SU-DHL-6 (cell line): ENCODE results near the gene NSD1.

Experiments
- H2AFZ ChIP-seq: fragments of 200-600 bp; sonication (generic); 2 replicates; pipeline ENCODE4 v1.6.1; 2014; ENCODE audit warnings: low read depth, mild to moderate bottlenecking, moderate library complexity, mixed read lengths, antibody characterized with exemption, low read length; ENCODE audit not compliant: severe bottlenecking
- H3F3A ChIP-seq: fragments of 200-600 bp; shearing (Covaris generic); 2 replicates; pipeline ENCODE4 v1.6.0; 2016; ENCODE audit warnings: antibody characterized with exemption, mild to moderate bottlenecking; ENCODE audit not compliant: insufficient read depth
- H3K27ac ChIP-seq: fragments of 200-600 bp; sonication (generic); 2 replicates; pipeline ENCODE4 v1.5.1; 2016; ENCODE audit warnings: low read depth, mild to moderate bottlenecking, low read length, moderate library complexity, mixed read lengths
- H3K27me3 ChIP-seq: fragments of 200-600 bp; sonication (generic), shearing (Covaris generic); 2 replicates; pipeline ENCODE4 v1.6.0; 2014; ENCODE audit warnings: mild to moderate bottlenecking, low read length
- H3K36me3 ChIP-seq: fragments of 200-600 bp; sonication (generic); 2 replicates; pipeline ENCODE4 v1.6.1; 2014; ENCODE audit warnings: mild to moderate bottlenecking, low read length, mixed read lengths
- H3K4me2 ChIP-seq: fragments of 300-600, 200-600 bp; shearing (Covaris generic), sonication (generic); 2 replicates; pipeline ENCODE4 v1.6.0; 2014; ENCODE audit warnings: low read length, low read depth, mild to moderate bottlenecking; ENCODE audit not compliant: poor library complexity, severe bottlenecking
- H3K4me3 ChIP-seq: fragments of 200-600 bp; sonication (generic); 2 replicates; pipeline ENCODE4 v1.5.1; 2014; ENCODE audit warnings: antibody characterized with exemption, low read length, mild to moderate bottlenecking, mixed read lengths; ENCODE audit not compliant: insufficient read depth, poor library complexity, severe bottlenecking
- H3K79me2 ChIP-seq: fragments of 200-600 bp; sonication (generic); 2 replicates; pipeline ENCODE4 v1.6.1; 2014; ENCODE audit warnings: mild to moderate bottlenecking, low read length, moderate library complexity; ENCODE audit not compliant: insufficient read depth
- H3K9ac ChIP-seq: fragments of 200-600 bp; sonication (generic); 2 replicates; pipeline ENCODE4 v1.7.0; 2014; ENCODE audit warnings: mild to moderate bottlenecking, low read length
- H3K9me2 ChIP-seq: fragments of 200-600 bp; sonication (generic); replicated peaks from 2 replicates; pipeline ENCODE4 v1.6.1; 2014; ENCODE audit warnings: low read length; ENCODE audit not compliant: insufficient read depth
- H3K9me3 ChIP-seq: fragments of 200-600 bp; sonication (generic); 2 replicates; pipeline ENCODE4 v1.6.1; 2014; ENCODE audit warnings: low read length, mixed read lengths; ENCODE audit not compliant: insufficient read depth
- H4K20me1 ChIP-seq: fragments of 200-600 bp; sonication (generic); 2 replicates; pipeline ENCODE4 v1.6.1; 2014; ENCODE audit warnings: low read depth, mild to moderate bottlenecking, antibody characterized with exemption, low read length, moderate library complexity, mixed read lengths
- CTCF ChIP-seq: fragments of 200-600 bp; sonication (generic); IDR thresholded peaks from one replicate; pipeline ENCODE4 v1.5.1; 2017; ENCODE audit warnings: antibody characterized with exemption, mild to moderate bottlenecking, low read length, moderate library complexity; ENCODE audit not compliant: insufficient read depth, poor library complexity, severe bottlenecking
- EZH2phosphoT487 ChIP-seq: fragments of 200-600 bp; sonication (generic), shearing (Covaris generic); conservative IDR thresholded peaks from 2 replicates; pipeline ENCODE4 v1.6.1; 2018; ENCODE audit warnings: mild to moderate bottlenecking, antibody characterized with exemption, low read length, moderate library complexity, mixed read lengths

NSD1 gene

GRCh38 chr5:177116631-177117373 lies 16.8 kb upstream of the NSD1 start:
- H3K27me3 ChIP-seq: no peaks in the 10 kb centered on the region
- H4K20me1 ChIP-seq: no peaks in the 10 kb centered on the region
- peaks cover 6% of the 10 kb centered on the region; the same call in 1 of the 2 replicates for H3F3A ChIP-seq
- H3K4me3 ChIP-seq: no peak overlapping the region
- no peaks in the 10 kb centered on the region for H3K79me2 ChIP-seq
- H3K9me3 ChIP-seq: no peaks in the 10 kb centered on the region
- H2AFZ ChIP-seq: no peak overlapping the region
- no peak overlapping the region for H3K4me2 ChIP-seq
- no peak overlapping the region for H3K9ac ChIP-seq
- TF ChIP-seq CTCF: no peak
- TF ChIP-seq EZH2phosphoT487: no peak
- no peak overlapping the region for H3K27ac ChIP-seq
- no peaks in the 10 kb centered on the region for H3K36me3 ChIP-seq
- H3K9me2 ChIP-seq: no peaks in the 10 kb centered on the region

- H3K9ac ChIP-seq: no peak overlapping the region
- H3K27me3 ChIP-seq: no peaks in the 10 kb centered on the region
- H3K9me2 ChIP-seq: no peaks in the 10 kb centered on the region
- H3K4me3 ChIP-seq: no peak overlapping the region
- H3K27ac ChIP-seq: no peak overlapping the region
- H3K4me2 ChIP-seq: no peak overlapping the region
- H2AFZ ChIP-seq: no peak overlapping the region
- no peaks in the 10 kb centered on the region for H3K9me3 ChIP-seq
- H3F3A ChIP-seq: peaks cover 6% of the 10 kb centered on the region; the same call in 1 of the 2 replicates
- no peaks in the 10 kb centered on the region for H4K20me1 ChIP-seq
- H3K36me3 ChIP-seq: no peaks in the 10 kb centered on the region
- TF ChIP-seq CTCF (no peak), EZH2phosphoT487 (no peak)
- no peaks in the 10 kb centered on the region for H3K79me2 ChIP-seq
Measured at GRCh38 chr5:177117441-177118045, 16.0 kb upstream of the NSD1 start.

- Histone ChIP-seq H2AFZ (no peak overlapping the region), H3K4me2 (no peak overlapping the region), H3K27me3 (no peaks in the 10 kb centered on the region), H3K4me3 (no peak overlapping the region), H3K9me2 (no peaks in the 10 kb centered on the region), H3K9me3 (no peaks in the 10 kb centered on the region), H3F3A (peaks cover 37% of the 10 kb centered on the region), H3K9ac (no peak overlapping the region), H4K20me1 (no peaks in the 10 kb centered on the region), H3K79me2 (no peaks in the 10 kb centered on the region), H3K27ac (peak overlapping the region; percentile 97), H3K36me3 (no peaks in the 10 kb centered on the region)
- TF ChIP-seq CTCF: no peak
- no peak for TF ChIP-seq EZH2phosphoT487
Measured at GRCh38 chr5:177122566-177122965, 11.0 kb upstream of the NSD1 start.
